Calu3 (cell line): ENCODE measurements around the gene BEST2. TPM values are rescaled to one million over a fixed set of nuclear protein-coding genes. Genes with fewer than 3 reads are reported as not detected.

ENCODE experiments used
- BruUV-seq: library from RNA; stranded (reverse); fragments of 400-500 nt; replicated peaks from 2 replicates; lab custom pipeline; 2021; lab: Mats Ljungman, UMichigan
- CTCF ChIA-PET: fragments of 300-600 bp; sonication (Branson Sonifier 250); formaldehyde crosslinking; loops from one replicate; lab custom pipeline; 2022; ENCODE audit warnings: antibody characterized with exemption; lab: Charles Lee
- DNase-seq: peaks from one replicate; pipeline ENCODE4 v3.0.0; 2022
- H3K27ac Mint-ChIP-seq: one replicate; pipeline ENCODE4 v1.8.0; 2022; ENCODE audit warnings: mixed read lengths; ENCODE audit not compliant: unreplicated experiment
- H3K27me3 Mint-ChIP-seq: one replicate; pipeline ENCODE4 v1.8.0; 2022; ENCODE audit warnings: mixed read lengths; ENCODE audit not compliant: unreplicated experiment
- H3K36me3 Mint-ChIP-seq: one replicate; pipeline ENCODE4 v1.8.0; 2022; ENCODE audit warnings: mild to moderate bottlenecking, moderate library complexity, mixed read lengths; ENCODE audit not compliant: insufficient read depth, unreplicated experiment
- H3K4me1 Mint-ChIP-seq: one replicate; pipeline ENCODE4 v1.8.0; 2022; ENCODE audit warnings: mild to moderate bottlenecking, low read depth, mixed read lengths; ENCODE audit not compliant: unreplicated experiment
- H3K4me3 Mint-ChIP-seq: one replicate; pipeline ENCODE4 v1.8.0; 2022; ENCODE audit warnings: mild to moderate bottlenecking, low read depth, moderate library complexity, mixed read lengths; ENCODE audit not compliant: unreplicated experiment
- H3K9me3 Mint-ChIP-seq: one replicate; pipeline ENCODE4 v1.8.0; 2022; ENCODE audit warnings: low read depth, mixed read lengths; ENCODE audit not compliant: unreplicated experiment
- intact Hi-C: fragments of 100-400 bp; cut with micrococcal nuclease; formaldehyde crosslinking; loops from one replicate; pipeline ENCODE4 v1.10.0; 2022; ENCODE audit not compliant: unreplicated experiment
- total RNA-seq: library from RNA; stranded (reverse); gene quantifications from 2 replicates; pipeline ENCODE4 v1.2.3, GENCODE V29; 2022
- TF ChIP-seq, protein P1 (sequence below): fragments of 200-600 bp; IDR thresholded peaks from one replicate; pipeline ENCODE4 v1.8.0; 2022; ENCODE audit warnings: antibody characterized with exemption; ENCODE audit not compliant: unreplicated experiment

The BEST2 gene
- total RNA-seq, 1 experiment from 2014 or later: not detected

GRCh38 chr19:12799742-12800465, 48.3 kb downstream of the BEST2 start:
- intact Hi-C loops: no loop called here
- TF ChIP-seq, protein P1, sequence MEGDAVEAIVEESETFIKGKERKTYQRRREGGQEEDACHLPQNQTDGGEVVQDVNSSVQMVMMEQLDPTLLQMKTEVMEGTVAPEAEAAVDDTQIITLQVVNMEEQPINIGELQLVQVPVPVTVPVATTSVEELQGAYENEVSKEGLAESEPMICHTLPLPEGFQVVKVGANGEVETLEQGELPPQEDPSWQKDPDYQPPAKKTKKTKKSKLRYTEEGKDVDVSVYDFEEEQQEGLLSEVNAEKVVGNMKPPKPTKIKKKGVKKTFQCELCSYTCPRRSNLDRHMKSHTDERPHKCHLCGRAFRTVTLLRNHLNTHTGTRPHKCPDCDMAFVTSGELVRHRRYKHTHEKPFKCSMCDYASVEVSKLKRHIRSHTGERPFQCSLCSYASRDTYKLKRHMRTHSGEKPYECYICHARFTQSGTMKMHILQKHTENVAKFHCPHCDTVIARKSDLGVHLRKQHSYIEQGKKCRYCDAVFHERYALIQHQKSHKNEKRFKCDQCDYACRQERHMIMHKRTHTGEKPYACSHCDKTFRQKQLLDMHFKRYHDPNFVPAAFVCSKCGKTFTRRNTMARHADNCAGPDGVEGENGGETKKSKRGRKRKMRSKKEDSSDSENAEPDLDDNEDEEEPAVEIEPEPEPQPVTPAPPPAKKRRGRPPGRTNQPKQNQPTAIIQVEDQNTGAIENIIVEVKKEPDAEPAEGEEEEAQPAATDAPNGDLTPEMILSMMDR: no peak
- Mint-ChIP-seq H3K36me3 (peaks cover 52% of the 10 kb centered on the region), H3K27me3 (no peaks in the 10 kb centered on the region), H3K4me3 (peak overlapping the region; percentile 59), H3K9me3 (no peaks in the 10 kb centered on the region), H3K4me1 (peaks cover 21% of the 10 kb centered on the region), H3K27ac (no peak overlapping the region)
- DNase-seq: no peak
- TSS peak; percentile 56 for BruUV-seq
- CTCF ChIA-PET: no interaction called here

DNA sequence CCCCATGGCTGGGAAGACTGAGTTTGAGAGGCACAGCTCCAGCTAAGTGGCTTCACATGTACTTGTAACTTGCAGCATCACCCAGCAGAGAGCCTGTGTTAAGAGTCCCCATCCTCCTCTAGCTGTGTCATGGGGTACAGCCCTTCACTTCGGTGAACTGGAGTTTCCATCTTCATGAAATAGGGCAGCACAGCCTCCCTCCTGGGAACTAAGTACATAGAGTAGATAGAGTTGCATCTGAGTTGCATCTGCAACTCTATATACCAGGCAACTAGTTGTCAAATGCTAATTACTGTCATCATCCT, 48.8 kb downstream of the BEST2 start:
- no peak for DNase-seq
- no peaks in the 10 kb centered on the region for H3K9me3 Mint-ChIP-seq
- TF ChIP-seq, protein P1: no peak
- no peaks in the 10 kb centered on the region for H3K27me3 Mint-ChIP-seq
- peak overlapping the region; percentile 59 for H3K4me3 Mint-ChIP-seq
- H3K36me3 Mint-ChIP-seq: peaks cover 47% of the 10 kb centered on the region
- peak overlapping the region; percentile 52 for H3K27ac Mint-ChIP-seq
- no TSS peak for BruUV-seq
- CTCF ChIA-PET: no interaction called here
- H3K4me1 Mint-ChIP-seq: peaks cover 20% of the 10 kb centered on the region
- intact Hi-C loops: no loop called here

GRCh38 chr19:12800923-12801465, 49.4 kb downstream of the BEST2 start:
- BruUV-seq: no TSS peak
- H3K4me3 Mint-ChIP-seq: peak overlapping the region; percentile 59
- intact Hi-C loops: no loop called here
- DNase-seq: peak; percentile 2
- no peaks in the 10 kb centered on the region for H3K27me3 Mint-ChIP-seq
- H3K27ac Mint-ChIP-seq: peak overlapping the region; percentile 52
- peaks cover 15% of the 10 kb centered on the region for H3K4me1 Mint-ChIP-seq
- no peaks in the 10 kb centered on the region for H3K9me3 Mint-ChIP-seq
- TF ChIP-seq, protein P1: no peak
- H3K36me3 Mint-ChIP-seq: peaks cover 47% of the 10 kb centered on the region
- CTCF ChIA-PET: no interaction called here

- H3K4me3 Mint-ChIP-seq: peak within 1 kb of the TSS; percentile 59
- DNase-seq: peak; percentile 71
- H3K4me1 Mint-ChIP-seq: peaks cover 15% of the 10 kb centered on the region
- no peaks in the 10 kb centered on the region for H3K27me3 Mint-ChIP-seq
- intact Hi-C loops: no loop called here
- TF ChIP-seq, protein P1: no peak
- CTCF ChIA-PET: interaction anchor here (1.2 kb wide), 1 partner anchor 41 kb away, joined by 3 read pairs; no protein-coding TSS in a partner anchor
- no TSS peak for BruUV-seq
- peaks cover 47% of the 10 kb centered on the region for H3K36me3 Mint-ChIP-seq
- peak within 1 kb of the TSS; percentile 52 for H3K27ac Mint-ChIP-seq
- no peaks in the 10 kb centered on the region for H3K9me3 Mint-ChIP-seq
Measured at GRCh38 chr19:12801466-12802266, 50.1 kb downstream of the BEST2 start, which contains the start of the genes PRDX2 and THSD8. TSS of gene PRDX2 (minus strand) at chr19:12801800. CDS start at chr19:12801261, 539 bp downstream. TSS of gene THSD8 (plus strand) at chr19:12802069. CDS start at chr19:12802072, 3 bp downstream.
